Globus pallidus (tissue), 1 donor: Measurements from ENCODE around the gene KRTCAP3.
A peak's percentile ranks its signal among the peaks of the same experiment; 100 is the strongest.

ENCODE experiments used
- DNase-seq: peaks from one replicate; pipeline ENCODE4 v3.0.0-alpha.2; 2015; ENCODE audit warnings: low spot score

KRTCAP3 gene

GRCh38 chr2:27441226-27441926, 805 bp upstream of the KRTCAP3 start:
- no peak for DNase-seq

GRCh38 chr2:27442920-27443282, 720 bp downstream of the KRTCAP3 start:
- no peak for DNase-seq

- no peak for DNase-seq
Observed at GRCh38 chr2:27445155-27445554, 3.0 kb downstream of the KRTCAP3 start.

- DNase-seq = no peak
Observed at GRCh38 chr2:27445615-27446014, 3.4 kb downstream of the KRTCAP3 start.

GRCh38 chr2:27446057-27446456, 3.9 kb downstream of the KRTCAP3 start:
- no peak for DNase-seq

- DNase-seq = no peak
Observed at GRCh38 chr2:27448381-27448780, 6.2 kb downstream of the KRTCAP3 start.

GRCh38 chr2:27451095-27451494, 8.9 kb downstream of the KRTCAP3 start:
- no peak for DNase-seq

GRCh38 chr2:27453968-27454367, 11.8 kb downstream of the KRTCAP3 start:
- DNase-seq = no peak

- no peak for DNase-seq
Observed at GRCh38 chr2:27461118-27461517, 18.9 kb downstream of the KRTCAP3 start.

- DNase-seq = no peak
Observed at GRCh38 chr2:27464443-27464842, 22.3 kb downstream of the KRTCAP3 start.

- DNase-seq = no peak
Observed at GRCh38 chr2:27471961-27472360, 29.8 kb downstream of the KRTCAP3 start.

GRCh38 chr2:27485496-27485895, 43.3 kb downstream of the KRTCAP3 start:
- peak; percentile 52 for DNase-seq

- no peak for DNase-seq
Observed at GRCh38 chr2:27489118-27489497, 46.9 kb downstream of the KRTCAP3 start.

- peak; percentile 98 for DNase-seq
Observed at GRCh38 chr2:27489498-27490397, 47.6 kb downstream of the KRTCAP3 start, which contains the start of gene IFT172. Gene IFT172, minus strand, starts transcription at chr2:27489743. Its CDS starts 90 bp downstream, at chr2:27489653.

- DNase-seq = no peak
Observed at GRCh38 chr2:27492557-27492956, 50.4 kb downstream of the KRTCAP3 start.

- DNase-seq = no peak
Observed at GRCh38 chr2:27493948-27494283, 51.7 kb downstream of the KRTCAP3 start.
